ENCODE measurements around the gene MAML3.

DNA sequence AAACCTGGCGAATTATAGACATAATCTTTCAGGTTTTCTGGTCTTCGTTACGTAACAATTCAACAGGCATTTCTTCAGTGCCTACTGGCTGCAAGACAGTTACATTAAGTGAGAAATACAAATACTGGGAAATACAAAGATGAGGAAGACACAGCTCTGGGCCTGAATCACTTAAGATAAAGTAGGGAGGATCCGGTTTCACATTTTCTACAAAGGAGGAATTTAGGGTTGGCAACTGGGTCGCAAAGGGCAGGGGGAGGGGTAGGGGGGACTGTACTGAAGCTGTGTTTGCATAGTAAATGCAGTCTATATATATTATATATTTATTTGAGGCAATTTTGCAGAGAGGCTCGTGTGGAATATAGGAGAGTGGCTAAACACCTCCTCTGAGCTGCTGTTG, 107.4 kb downstream of the MAML3 start:
- TF ChIP-seq POLR2A (IDR thresholded peaks at IDR 0.05) (no peak), POLR2AphosphoS5 (IDR thresholded peaks at IDR 0.05) (no peak), EP300 (IDR thresholded peaks at IDR 0.05) (no peak)
- TF ChIP-seq, protein P1, sequence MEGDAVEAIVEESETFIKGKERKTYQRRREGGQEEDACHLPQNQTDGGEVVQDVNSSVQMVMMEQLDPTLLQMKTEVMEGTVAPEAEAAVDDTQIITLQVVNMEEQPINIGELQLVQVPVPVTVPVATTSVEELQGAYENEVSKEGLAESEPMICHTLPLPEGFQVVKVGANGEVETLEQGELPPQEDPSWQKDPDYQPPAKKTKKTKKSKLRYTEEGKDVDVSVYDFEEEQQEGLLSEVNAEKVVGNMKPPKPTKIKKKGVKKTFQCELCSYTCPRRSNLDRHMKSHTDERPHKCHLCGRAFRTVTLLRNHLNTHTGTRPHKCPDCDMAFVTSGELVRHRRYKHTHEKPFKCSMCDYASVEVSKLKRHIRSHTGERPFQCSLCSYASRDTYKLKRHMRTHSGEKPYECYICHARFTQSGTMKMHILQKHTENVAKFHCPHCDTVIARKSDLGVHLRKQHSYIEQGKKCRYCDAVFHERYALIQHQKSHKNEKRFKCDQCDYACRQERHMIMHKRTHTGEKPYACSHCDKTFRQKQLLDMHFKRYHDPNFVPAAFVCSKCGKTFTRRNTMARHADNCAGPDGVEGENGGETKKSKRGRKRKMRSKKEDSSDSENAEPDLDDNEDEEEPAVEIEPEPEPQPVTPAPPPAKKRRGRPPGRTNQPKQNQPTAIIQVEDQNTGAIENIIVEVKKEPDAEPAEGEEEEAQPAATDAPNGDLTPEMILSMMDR (IDR thresholded peaks at IDR 0.05): no peak
